ENCODE data around the gene KLHDC4.
A peak's percentile ranks its signal among the peaks of the same experiment; 100 is the strongest.
"Not testable (repeated sequence)": the region's sequence is repeated elsewhere in the genome, so short reads cannot be mapped to it uniquely, and the experiment has no call there.

Gene KLHDC4

DNA sequence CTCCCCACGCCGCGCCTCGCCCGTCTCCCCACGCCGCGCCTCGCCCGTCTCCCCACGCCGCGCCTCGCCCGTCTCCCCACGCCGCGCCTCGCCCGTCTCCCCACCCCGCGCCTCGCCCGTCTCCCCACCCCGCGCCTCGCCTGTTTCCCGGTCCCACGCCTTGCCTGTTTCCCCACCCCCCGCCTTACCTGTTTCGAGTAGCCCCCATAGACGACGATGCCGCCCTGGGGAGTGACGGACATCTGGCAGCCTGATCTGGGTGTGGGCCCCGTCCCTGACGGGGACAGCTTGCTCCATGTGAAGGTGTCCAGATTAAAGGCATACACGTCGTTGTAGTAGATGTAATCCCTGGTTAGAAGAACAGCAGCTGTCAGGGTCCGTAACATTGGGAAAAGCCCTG lies 39.2 kb downstream of the KLHDC4 start:
- in situ Hi-C loops (cut with HindIII; ENCODE audit: low pct_ligation_motif_present, low pct_unique_long_range_greater_than_20kb, low sequenced_read_pairs); DNase-seq: not testable (repeated sequence)

- DNase-seq = no peak
Observed at GRCh38 chr16:87725596-87726235, 40.1 kb downstream of the KLHDC4 start.

DNA sequence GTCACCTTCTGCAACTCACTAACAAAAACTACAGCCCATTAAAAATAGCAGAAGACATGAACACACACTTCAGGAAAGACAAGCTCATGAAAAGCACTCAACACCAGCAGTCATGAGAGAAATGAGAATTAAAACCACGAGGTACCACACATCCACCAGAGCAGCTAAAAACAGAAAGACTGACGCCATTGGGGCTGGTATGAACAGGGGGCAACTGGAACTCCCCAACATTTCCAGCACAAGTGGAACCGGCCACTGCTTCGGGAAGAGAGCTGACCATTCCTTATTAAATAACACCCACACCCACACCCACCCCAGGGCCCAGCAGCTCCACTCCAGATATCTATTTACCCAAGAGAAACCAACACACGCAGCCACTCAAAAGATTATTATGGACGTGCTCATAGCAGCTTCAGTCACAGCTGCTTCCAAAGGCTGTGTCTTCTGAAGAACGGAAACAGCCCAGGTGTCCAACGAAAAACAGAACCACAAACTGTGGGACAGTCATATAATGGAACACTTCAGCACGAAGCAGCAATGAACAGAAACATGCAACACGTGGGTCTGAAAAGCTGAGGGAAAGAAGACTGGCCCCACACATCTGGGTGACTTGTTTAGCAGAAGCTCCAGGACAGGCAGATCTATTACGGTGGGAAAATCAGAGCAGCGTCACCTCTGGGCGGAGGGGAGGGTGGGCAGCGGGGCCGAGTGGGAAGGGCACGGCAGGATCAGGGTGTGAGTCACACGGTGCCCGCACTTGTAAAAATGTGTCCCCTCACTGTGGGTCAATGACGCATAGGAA lies 41.1 kb downstream of the KLHDC4 start:
- in situ Hi-C loops (cut with HindIII; ENCODE audit: low pct_ligation_motif_present, low pct_unique_long_range_greater_than_20kb, low sequenced_read_pairs) = no loop called here
- DNase-seq = no peak

More at GRCh38 chr16:87725596-87726235, 40.1 kb downstream of the KLHDC4 start:
- in situ Hi-C loops (cut with HindIII; ENCODE audit: low pct_ligation_motif_present, low pct_unique_long_range_greater_than_20kb, low sequenced_read_pairs) = no loop called here

GRCh38 chr16:87723226-87723623 lies 42.6 kb downstream of the KLHDC4 start:
- in situ Hi-C loops (cut with HindIII; ENCODE audit: low pct_ligation_motif_present, low pct_unique_long_range_greater_than_20kb, low sequenced_read_pairs) = no loop called here
- DNase-seq = peak; percentile 97

- in situ Hi-C loops (cut with HindIII; ENCODE audit: low pct_ligation_motif_present, low pct_unique_long_range_greater_than_20kb, low sequenced_read_pairs) = no loop called here
- no peak for DNase-seq
Observed at GRCh38 chr16:87722590-87723225, 43.1 kb downstream of the KLHDC4 start.

GRCh38 chr16:87721622-87722585 lies 43.9 kb downstream of the KLHDC4 start:
- in situ Hi-C loops (cut with HindIII; ENCODE audit: low pct_ligation_motif_present, low pct_unique_long_range_greater_than_20kb, low sequenced_read_pairs) = no loop called here
- DNase-seq = no peak

GRCh38 chr16:87720446-87720845 lies 45.3 kb downstream of the KLHDC4 start:
- in situ Hi-C loops (cut with HindIII; ENCODE audit: low pct_ligation_motif_present, low pct_unique_long_range_greater_than_20kb, low sequenced_read_pairs) = no loop called here
- DNase-seq = no peak

DNA sequence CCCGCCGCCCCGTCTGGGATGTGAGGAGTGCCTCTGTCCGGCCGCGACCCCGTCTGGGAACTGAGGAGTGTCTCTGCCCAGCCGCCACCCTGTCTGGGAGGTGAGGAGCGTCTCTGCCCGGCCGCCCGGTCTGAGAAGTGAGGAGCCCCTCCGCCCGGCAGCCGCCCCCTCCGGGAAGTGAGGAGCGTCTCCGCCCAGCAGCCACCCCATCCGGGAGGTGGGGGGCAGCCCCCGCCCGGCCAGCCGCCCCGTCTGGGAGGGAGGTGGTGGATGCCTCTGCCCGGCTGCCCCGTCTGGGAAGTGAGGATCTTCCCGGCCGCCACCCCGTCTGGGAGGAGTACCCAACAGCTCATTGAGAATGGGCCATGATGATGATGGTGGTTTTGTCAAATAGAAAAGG lies 47.0 kb downstream of the KLHDC4 start:
- DNase-seq; in situ Hi-C loops (cut with HindIII; ENCODE audit: low pct_ligation_motif_present, low pct_unique_long_range_greater_than_20kb, low sequenced_read_pairs): not testable (repeated sequence)

GRCh38 chr16:87715658-87716057 lies 50.1 kb downstream of the KLHDC4 start:
- in situ Hi-C loops (cut with HindIII; ENCODE audit: low pct_ligation_motif_present, low pct_unique_long_range_greater_than_20kb, low sequenced_read_pairs) = no loop called here
- no peak for DNase-seq

GRCh38 chr16:87715231-87715630 lies 50.6 kb downstream of the KLHDC4 start:
- in situ Hi-C loops (cut with HindIII; ENCODE audit: low pct_ligation_motif_present, low pct_unique_long_range_greater_than_20kb, low sequenced_read_pairs) = no loop called here
- no peak for DNase-seq

- no peak for DNase-seq
- in situ Hi-C loops (cut with HindIII; ENCODE audit: low pct_ligation_motif_present, low pct_unique_long_range_greater_than_20kb, low sequenced_read_pairs) = no loop called here
Observed at GRCh38 chr16:87713451-87714229, 52.1 kb downstream of the KLHDC4 start.

- in situ Hi-C loops (cut with HindIII; ENCODE audit: low pct_ligation_motif_present, low pct_unique_long_range_greater_than_20kb, low sequenced_read_pairs) = no loop called here
- DNase-seq = no peak
Observed at GRCh38 chr16:87712184-87712762, 53.5 kb downstream of the KLHDC4 start.

DNA sequence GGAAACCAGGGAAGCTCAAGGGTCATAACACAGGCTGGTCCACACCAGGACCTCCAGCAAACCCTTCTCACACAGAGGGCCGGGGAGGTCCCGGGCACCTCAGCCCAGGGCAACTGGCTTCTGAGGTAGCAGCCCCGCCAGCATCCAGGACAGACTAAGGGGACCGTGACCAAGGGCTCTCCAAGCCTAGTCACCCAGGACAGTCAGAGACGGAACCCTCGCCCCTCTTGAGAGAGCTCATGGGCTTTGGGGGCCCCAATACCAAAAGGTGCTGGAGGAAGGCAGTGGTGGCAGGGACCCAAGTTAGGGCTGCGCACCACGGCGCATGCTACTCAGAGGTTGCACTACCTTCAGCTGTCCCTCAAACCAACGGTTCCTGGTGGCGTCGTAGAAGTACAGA lies 54.9 kb downstream of the KLHDC4 start:
- DNase-seq = no peak
- in situ Hi-C loops (cut with HindIII; ENCODE audit: low pct_ligation_motif_present, low pct_unique_long_range_greater_than_20kb, low sequenced_read_pairs) = no loop called here

GRCh38 chr16:87709677-87710076 lies 56.1 kb downstream of the KLHDC4 start:
- in situ Hi-C loops (cut with HindIII; ENCODE audit: low pct_ligation_motif_present, low pct_unique_long_range_greater_than_20kb, low sequenced_read_pairs) = no loop called here
- no peak for DNase-seq

GRCh38 chr16:87708881-87709638 lies 56.7 kb downstream of the KLHDC4 start:
- in situ Hi-C loops (cut with HindIII; ENCODE audit: low pct_ligation_motif_present, low pct_unique_long_range_greater_than_20kb, low sequenced_read_pairs) = no loop called here
- DNase-seq = no peak

GRCh38 chr16:87707714-87708580 lies 57.8 kb downstream of the KLHDC4 start:
- DNase-seq = no peak
- in situ Hi-C loops (cut with HindIII; ENCODE audit: low pct_ligation_motif_present, low pct_unique_long_range_greater_than_20kb, low sequenced_read_pairs) = no loop called here

All from ACHN (cell line).